HTR-8/SVneo (cell line): Measurements from ENCODE around the gene NUCB1.
"Not testable (repeated sequence)": the region's sequence is repeated elsewhere in the genome, so short reads cannot be mapped to it uniquely, and the experiment has no call there.

Source experiments
- DNase-seq: peaks from one replicate; pipeline ENCODE4 v3.0.0; 2011; ENCODE audit warnings: low spot score, mixed read lengths; ENCODE audit not compliant: insufficient read length
- FAIRE-seq: peaks from 2 replicates; lab custom pipeline; 2011; peaks lifted over from hg19 to GRCh38; lab: Jason Lieb, UNC

The NUCB1 gene

DNA sequence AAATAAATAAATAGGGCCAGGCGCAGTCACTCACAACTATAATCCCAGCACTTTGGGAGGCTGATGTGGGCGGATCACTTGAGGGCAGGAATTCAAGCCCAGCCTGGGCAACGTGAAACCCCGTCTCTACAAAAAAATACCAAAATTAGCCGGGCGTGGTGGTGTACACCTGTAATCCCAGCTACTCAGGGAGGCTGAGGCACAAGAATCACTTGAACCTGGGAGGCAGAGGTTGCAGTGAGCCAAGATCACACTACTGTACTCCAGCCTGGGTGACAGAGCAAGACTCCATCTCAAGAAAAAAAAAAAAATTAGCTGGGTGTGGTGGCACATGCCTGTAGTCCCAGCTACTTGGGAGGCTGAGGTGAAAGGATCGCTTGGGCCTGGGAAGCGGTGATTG lies 25.8 kb downstream of the NUCB1 start:
- DNase-seq, FAIRE-seq: not testable (repeated sequence)

DNA sequence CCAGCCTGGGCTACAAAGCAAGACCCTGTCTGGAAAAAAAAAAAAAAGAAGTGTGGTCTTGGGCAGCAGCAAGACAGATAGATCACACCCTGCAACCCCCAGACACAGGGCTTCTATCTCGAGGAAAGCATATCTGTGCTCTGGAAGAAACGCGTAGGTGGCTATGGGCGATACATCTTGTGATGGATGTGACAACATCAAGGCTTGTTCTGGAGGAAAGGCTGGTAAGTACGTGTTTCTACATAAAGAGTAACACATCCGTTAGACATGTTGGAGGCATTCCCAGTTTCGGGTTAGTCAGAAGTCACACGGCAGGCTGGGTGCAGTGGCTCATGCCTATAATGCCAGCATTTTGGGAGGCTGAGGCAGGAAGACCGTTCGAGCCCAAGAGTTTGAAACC lies 26.8 kb downstream of the NUCB1 start:
- FAIRE-seq (peak; percentile 13), DNase-seq (peak; percentile 67)

DNA sequence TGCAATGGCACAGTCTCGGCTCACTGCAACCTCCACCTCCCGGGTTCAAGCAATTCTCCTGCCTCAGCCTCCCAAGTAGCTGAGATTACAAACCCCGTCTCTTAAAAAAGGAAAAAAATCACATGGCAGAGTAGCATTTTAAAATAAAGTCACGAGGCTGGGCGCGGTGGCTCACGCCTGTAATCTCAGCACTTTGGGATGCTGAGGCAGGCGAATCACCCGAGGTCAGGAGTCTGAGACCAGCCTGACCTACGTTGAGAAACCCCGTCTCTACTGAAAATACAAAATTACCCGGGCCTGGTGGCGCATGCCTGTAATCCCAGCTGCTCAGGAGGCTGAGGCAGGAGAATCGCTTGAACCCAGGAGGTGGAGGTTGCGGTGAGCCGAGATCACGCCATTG lies 27.6 kb downstream of the NUCB1 start:
- FAIRE-seq, DNase-seq: not testable (repeated sequence)

DNA sequence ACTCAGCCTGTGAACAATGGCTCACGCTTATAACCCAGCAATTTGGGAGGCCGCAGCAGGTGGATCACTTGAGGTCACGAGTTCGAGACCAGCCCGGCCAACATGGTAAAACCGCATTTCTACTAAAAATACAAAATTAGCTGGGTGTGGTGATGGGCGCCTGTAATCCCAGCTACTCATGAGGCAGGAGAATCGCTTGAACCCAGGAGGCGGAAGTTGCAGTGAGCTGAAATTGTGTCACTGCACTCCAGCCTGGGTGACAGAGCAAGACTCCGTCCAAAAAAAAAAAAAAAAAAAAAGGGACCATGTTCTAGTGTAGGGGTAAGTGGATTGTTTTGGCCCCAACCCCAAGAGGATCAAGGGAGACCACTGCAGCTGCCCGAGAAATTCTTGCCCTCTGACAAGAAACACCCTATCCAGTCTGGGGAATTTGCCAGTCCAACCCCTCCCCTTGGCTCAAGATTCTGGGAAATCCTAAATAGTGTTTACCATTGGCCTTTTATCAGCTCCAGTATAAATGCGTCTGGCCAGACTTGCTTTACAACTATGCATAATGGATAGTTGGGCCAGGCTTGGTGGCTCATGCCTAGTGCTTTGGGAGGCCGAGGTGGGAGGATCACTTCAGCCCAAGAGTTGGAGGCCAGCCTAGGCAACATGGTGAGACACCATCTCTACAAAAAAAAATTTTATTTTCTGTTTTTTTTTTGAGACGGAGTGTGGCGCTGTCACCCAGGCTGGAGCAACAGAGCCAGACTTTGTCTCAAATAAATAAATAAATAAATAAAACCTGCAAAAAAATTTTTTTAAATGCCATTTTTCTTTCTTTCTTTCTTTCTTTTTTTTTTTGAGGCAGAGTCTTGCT lies 28.3 kb downstream of the NUCB1 start:
- DNase-seq (no peak), FAIRE-seq (no peak)

DNA sequence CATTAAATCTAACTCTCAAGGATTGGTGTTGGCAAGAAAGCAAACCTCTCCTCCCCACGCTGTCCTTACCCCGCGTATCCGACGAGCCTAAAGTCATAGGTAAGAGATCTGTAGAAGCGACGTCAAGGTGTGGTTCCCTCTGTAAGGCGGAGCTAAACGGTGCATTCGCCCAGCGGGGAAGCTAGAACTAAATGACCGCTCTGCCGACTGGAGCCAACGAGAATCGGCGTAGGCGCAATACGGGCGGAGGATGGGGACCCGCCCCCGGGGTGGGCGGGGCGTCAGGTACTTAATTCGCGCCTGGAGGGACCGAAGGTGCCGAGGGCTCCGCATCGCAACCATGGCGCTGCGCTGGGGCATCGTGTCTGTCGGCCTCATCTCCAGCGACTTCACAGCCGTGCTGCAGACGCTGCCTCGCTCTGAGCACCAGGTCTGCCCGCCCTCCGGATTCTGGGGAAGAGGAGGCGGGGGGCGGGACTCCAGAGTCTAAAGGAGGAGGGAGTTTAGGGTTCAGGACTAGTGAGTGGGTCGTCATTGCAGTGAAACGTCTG lies 33.3 kb downstream of the NUCB1 start, which contains the start of gene DHDH:
TSS of gene DHDH (plus strand) at position 318 of the 551 bp plus-strand sequence. CDS start at position 341, 23 bp downstream.
- DNase-seq (peak; percentile 86), FAIRE-seq (peak; percentile 52)

DNA sequence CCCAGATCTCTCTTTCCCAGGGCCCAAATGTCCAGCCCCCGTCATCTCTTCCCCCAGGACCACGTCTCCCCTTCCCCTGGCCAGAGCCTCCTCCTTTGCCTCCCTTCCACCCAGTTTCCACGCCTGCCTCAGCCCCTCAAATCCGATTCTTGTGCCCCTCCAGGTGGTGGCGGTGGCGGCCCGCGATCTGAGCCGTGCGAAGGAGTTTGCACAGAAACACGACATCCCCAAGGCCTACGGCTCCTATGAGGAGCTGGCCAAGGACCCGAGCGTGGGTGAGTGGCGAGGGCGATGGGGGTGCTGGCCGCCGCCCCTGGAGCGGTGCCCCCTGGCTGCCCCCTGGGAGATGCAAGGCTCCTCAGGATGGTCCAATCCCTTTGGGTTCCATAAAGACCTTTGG lies 34.7 kb downstream of the NUCB1 start:
- DNase-seq: no peak
- FAIRE-seq: no peak

DNA sequence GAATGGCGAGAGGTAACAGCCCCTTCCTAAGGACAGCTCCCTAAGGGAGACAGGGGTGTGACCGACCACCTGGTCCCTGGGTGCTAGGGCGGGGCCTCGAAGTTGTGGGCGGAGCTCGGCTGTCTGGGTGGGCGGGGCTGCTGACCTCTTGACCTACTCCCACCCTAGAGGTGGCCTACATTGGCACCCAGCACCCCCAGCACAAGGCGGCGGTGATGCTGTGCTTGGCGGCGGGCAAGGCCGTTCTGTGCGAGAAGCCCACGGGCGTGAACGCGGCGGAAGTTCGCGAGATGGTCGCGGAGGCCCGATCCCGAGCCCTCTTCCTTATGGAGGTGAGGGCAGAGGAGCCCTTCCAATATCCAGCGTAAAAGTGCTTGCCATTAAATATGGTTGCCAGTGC lies 35.8 kb downstream of the NUCB1 start:
- no peak for FAIRE-seq

DNA sequence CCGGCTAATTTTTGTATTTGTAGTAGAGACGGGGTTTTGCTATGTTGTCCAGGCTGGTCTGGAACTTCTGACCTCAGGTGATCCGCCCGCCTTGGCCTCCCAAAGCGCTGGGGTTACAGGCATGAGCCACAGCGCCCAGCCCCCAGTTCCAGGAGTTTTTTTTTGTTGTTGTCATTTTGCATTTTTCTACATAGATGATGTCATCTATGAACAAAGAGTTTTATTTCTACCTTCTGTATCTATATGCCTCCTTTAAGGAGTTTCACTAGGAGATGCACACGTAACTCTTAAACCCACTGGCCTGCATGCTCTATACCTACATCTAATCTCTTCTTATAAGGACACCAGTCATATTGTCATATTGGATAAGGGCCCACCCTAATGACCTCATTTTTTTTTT lies 38.1 kb downstream of the NUCB1 start:
- no peak for FAIRE-seq
- no peak for DNase-seq

More for the DNA sequence above, 35.8 kb downstream of the NUCB1 start:
- no peak for DNase-seq

DNA sequence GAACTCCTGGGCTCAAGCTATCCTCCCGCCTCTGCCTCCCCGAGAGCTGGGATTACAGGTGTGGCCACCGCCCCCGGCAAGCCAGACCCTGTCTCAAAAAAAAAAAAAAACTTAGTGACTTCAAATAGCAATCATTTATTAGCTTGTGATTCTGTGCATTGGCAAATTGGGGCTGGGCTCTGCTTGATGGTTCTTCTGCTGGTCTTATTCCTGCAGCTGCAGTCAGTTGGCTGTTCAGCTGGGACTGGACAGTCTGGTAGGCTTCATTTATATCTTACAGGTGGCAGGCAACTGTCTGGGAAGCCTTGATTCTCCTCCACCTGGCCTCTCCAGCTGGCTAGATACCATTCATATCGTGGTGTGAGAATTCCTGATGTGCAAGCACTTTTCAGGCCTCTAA lies 40.8 kb downstream of the NUCB1 start:
- DNase-seq (no peak), FAIRE-seq (no peak)

DNA sequence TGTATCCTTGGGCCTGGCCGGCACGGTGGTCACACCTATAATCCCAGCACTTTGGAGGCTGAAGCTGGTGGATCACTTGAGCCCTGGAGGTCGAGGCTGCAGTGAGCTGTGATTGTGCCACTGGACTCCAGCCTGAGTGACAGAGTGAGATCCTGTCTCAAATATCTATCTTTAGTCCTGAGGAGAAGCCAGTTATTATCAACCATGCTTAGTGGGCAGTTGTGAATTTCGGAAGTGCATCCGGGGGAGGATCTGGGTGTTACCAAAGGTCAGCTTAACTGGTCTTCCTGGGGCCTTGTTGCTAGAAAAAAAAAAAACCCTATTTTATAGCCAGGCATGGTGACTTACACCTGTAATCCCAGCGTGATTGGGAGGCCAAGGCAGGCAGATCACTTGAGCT lies 43.0 kb downstream of the NUCB1 start:
- FAIRE-seq (no peak), DNase-seq (no peak)

DNA sequence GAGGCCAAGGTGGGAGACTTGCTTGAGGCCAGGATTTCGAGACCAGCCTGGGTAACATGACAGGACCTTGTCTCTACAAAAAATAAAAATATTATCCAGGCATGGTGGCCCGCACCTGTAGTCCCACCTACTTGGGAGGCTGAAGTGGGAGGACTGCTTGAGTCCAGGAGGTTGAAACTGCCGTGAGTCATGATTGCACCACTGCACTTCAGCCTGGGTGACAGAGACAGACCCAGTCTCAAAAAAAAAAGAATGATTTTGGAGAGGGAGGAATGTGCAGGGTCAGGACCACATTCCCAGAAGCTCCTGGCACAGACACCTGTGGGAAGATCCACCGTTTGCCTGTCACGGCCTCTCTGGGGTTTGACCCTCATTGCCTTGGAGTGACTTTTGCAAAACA lies 45.3 kb downstream of the NUCB1 start:
- no peak for FAIRE-seq
- no peak for DNase-seq

DNA sequence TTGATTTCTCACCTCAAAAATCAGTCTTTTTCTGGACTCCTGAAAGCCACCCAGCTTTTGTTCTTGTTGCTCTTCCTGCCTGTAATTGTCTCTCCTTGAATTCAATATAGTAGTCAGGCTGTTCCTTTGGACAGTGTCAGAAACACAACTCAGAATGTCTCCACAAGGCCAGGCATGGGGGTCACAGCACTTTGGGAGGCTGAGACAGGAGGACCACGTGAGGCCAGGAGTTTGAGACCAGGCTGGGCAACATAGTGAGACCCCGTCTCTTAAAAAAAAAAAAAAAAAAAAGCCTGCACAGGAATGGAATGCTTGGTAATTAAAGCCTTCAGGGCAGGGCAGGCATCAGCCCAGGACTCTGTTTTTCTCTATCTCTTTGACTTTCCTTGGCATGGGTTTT lies 45.7 kb downstream of the NUCB1 start:
- FAIRE-seq (no peak), DNase-seq (no peak)

DNA sequence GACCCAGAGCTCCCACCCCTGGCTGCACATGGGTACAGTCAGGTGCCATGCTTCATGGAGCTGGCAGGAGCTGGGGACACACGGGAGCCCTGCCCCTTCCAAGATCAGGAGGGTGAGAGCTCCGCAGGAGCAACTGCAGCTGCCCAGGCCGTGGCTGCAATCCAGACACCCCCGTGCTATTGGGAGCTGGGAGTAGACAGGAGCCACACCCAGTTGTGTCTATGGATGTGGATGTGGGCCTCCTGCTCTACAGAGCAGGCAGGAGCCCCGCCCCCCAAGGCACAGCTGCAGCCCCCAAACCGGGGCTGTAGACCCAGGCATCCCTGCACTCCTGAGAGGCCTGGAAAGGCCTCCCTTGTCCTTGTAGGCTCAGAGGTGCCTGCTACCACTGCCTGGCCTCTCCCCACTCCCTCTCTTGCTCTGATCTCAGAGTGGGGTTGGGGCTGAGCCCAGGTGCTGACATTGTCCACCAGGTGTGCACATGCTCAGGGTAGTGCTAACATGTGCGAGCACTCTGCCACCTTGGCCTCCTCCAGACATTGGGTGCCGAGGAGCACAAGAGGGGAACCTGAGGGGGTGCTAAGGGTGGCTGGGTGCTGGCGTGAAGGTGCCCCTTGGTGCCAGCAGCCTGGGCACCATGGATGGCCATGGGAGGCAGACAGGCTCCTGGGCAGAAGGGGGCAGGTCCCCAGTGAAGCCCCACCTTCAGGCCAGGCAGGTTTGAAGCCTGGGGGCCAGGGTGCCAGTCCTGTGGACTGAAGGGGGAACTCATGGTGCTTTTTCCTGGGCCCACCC lies 46.5 kb downstream of the NUCB1 start:
- FAIRE-seq: no peak
- no peak for DNase-seq

DNA sequence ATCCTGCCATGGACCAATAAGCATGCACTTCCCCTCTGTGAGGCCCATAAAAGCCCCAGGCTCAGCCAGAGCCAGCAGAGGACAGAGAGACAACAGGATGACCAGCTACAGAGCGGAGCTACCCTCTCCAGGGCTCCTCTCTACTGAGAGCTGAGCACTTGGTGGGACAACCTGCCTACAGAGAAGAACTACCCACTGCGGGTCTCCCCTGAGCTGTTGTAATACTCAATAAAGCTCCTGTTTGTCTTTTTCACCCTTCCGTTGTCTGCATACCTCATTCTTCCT lies 47.1 kb downstream of the NUCB1 start:
- DNase-seq (no peak), FAIRE-seq (no peak)

DNA sequence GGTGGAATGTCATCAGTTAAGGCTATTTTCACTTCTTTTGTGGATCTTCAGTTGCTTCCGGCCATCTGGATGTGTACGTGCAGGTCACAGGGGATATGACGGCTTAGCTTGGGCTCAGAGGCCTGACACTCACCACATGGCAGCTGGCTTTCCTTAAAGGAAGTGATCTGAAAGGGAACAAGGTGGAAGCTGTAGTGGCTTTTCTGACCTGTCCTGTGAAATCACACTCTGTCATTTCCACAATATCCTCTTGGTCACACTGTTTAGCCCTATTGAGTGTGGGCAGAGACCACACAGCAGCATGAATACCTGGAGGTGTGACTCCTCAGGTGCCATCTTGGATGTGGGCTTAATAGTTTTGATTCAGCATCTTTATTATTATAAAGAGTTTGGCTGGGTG lies 50.0 kb downstream of the NUCB1 start:
- no peak for FAIRE-seq

DNA sequence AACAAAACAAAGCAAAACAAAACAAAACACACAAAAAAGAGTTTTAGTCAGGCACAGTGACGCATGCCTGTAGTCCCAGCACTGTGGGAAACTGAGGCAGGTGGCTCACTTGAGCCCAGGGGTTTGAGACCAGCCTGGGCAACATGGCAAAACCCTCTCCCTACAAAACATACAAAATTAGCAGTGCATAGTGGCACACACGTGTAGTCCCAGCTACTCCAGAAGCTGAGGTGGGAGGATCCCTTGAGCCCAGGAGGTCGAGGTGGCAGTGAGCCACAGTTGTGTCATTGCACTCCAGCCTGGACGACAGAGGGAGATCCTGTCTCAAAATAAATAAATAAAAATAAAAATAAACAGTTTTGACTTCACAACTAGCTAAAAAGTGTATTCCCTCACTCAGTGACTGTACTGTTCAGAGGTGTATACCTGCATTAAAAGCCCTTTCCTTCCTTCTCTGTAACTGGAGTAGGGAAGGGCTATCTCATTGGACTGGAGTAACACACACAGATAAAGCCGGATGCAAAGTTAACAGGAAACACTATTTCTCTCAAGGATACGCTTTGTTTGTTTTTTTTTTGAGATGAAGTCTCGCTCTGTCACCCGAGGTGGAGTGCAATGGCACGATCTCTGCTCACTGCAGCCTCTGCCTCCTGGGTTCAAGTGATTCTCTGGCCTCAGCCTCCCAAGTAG lies 50.9 kb downstream of the NUCB1 start:
- DNase-seq (no peak), FAIRE-seq (no peak)

More for the DNA sequence above, 50.0 kb downstream of the NUCB1 start:
- no peak for DNase-seq

DNA sequence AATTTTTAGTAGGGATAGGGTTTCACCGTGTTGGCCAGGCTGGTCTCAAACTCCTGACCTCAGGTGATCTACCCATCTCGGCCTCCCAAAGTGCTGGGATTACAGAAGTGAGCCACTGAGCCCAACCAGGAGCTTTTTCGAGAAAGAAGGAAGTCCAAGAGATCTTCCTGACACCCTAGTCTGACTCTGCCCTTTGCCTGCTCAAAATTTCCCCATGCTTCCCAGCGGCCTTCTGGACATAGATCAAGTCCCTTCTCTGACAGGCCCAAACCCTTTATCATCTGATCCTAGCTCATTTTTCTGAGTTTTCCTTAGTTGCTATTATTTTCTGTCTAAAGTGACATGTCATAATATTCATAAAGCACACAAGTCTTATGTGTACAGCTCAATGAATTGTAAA lies 53.0 kb downstream of the NUCB1 start:
- no peak for FAIRE-seq
- DNase-seq: no peak

DNA sequence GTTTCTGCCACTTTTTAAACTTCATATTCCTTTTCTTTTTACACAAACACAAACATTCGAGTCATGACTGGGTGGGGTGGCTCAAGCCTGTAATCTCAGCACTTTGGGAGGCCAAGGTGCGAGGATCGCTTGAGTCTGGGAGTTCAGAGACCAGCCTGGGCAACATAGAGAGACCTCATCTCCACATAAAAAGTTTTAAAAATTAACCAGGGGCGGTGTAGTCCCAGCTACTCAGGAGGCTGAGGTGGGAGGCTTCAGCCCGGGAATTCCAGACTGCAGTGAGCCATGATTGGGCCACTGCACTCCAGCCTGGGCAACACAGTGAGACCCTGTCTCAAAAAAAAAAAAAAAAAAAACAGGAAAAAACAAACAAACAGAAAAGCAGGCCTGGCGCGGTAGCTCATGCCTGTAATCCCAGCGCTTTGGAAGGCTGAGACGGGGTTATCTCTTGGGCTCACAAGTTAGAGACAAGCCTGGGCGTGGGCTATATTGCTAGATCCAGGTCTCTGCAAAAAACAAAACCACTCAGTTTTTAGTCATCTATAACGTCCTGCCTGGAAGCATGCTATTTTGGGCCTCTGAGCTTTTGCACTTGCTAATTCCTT lies 54.0 kb downstream of the NUCB1 start:
- no peak for FAIRE-seq

DNA sequence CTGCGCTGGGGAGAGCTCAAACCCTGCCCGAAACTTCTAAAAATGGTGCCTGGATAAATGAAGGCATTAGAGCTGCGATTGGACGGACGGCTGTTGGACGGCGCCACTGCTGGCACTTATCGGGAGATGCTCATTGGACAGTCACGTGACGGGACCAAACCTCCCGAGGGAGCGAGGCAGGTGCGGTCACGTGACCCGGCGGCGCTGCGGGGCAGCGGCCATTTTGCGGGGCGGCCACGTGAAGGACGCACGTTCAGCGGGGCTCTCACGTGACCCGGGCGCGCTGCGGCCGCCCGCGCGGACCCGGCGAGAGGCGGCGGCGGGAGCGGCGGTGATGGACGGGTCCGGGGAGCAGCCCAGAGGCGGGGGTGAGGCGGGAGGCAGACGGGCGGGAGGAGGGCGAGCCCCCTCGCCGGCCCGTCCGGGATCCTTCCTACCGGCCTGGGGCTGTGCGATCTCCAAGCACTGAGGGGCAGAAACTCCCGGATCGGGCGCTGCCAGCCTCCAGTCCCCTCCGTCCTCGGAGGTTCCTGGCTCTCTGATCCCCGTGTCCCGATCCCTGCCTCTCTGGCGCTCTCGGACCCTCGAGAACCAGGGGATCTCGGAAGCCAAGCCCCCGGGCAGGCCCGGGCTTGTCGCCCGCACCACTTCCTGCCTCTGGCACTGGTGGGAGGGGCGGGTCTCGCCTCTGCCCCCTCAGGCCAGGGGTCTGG lies 54.6 kb downstream of the NUCB1 start, which contains the start of gene BAX:
TSS of gene BAX (plus strand) at position 281 of the 713 bp plus-strand sequence. CDS start at position 335, 54 bp downstream.
- FAIRE-seq (peak; percentile 99), DNase-seq (peak; percentile 98)

More for the DNA sequence above, 54.0 kb downstream of the NUCB1 start:
- no peak for DNase-seq
